Mononuclear cell (primary cell): Measurements from ENCODE around the gene HAGH. TPM values are rescaled to one million over a fixed set of nuclear protein-coding genes. Genes with fewer than 3 reads are reported as not detected.

Experiments
- H3K27me3 ChIP-seq: 2 replicates; pipeline ENCODE4 v1.6.0; 2011; ENCODE audit warnings: low read length, control low read depth; ENCODE audit not compliant: insufficient read depth
- H3K4me1 ChIP-seq: 2 replicates; pipeline ENCODE4 v1.5.1; 2011; ENCODE audit warnings: mild to moderate bottlenecking, low read length, control low read depth; ENCODE audit not compliant: insufficient read depth
- H3K4me3 ChIP-seq: 2 replicates; pipeline ENCODE4 v1.5.1; 2011; ENCODE audit warnings: mild to moderate bottlenecking, low read length, moderate library complexity
- H3K9me3 ChIP-seq: 2 replicates; pipeline ENCODE4 v1.5.1; 2011; ENCODE audit warnings: low read depth, mild to moderate bottlenecking, control low read depth, low read length
- total RNA-seq: library from RNA; depleted of rRNA; stranded (reverse); fragments of >200 nt; gene quantifications from one replicate; pipeline ENCODE4 v1.2.3, GENCODE V29; 2012

Gene HAGH
- total RNA-seq, 1 donor = 14.3 TPM

- Histone ChIP-seq H3K4me3 (no peak overlapping the region), H3K27me3 (no peaks in the 10 kb centered on the region), H3K9me3 (no peaks in the 10 kb centered on the region), H3K4me1 (peaks cover 10% of the 10 kb centered on the region)
Measured at GRCh38 chr16:1787322-1788094, 39.1 kb downstream of the HAGH start.

- Histone ChIP-seq H3K4me1 (peaks cover 10% of the 10 kb centered on the region), H3K9me3 (no peaks in the 10 kb centered on the region), H3K27me3 (no peaks in the 10 kb centered on the region), H3K4me3 (no peak overlapping the region)
Measured at GRCh38 chr16:1787056-1787321, 39.6 kb downstream of the HAGH start.

GRCh38 chr16:1786242-1787055 is 40.2 kb downstream of the HAGH start:
- Histone ChIP-seq H3K27me3 (no peaks in the 10 kb centered on the region), H3K4me3 (no peak overlapping the region), H3K4me1 (peaks cover 13% of the 10 kb centered on the region), H3K9me3 (no peaks in the 10 kb centered on the region)

- H3K9me3 ChIP-seq = no peaks in the 10 kb centered on the region
- H3K4me3 ChIP-seq = no peak overlapping the region
- H3K27me3 ChIP-seq = no peaks in the 10 kb centered on the region
- peaks cover 20% of the 10 kb centered on the region for H3K4me1 ChIP-seq
Measured at GRCh38 chr16:1785846-1786170, 40.8 kb downstream of the HAGH start.

- H3K4me1 ChIP-seq = peaks cover 23% of the 10 kb centered on the region
- no peak overlapping the region for H3K4me3 ChIP-seq
- no peaks in the 10 kb centered on the region for H3K9me3 ChIP-seq
- H3K27me3 ChIP-seq = no peaks in the 10 kb centered on the region
Measured at GRCh38 chr16:1784977-1785845, 41.4 kb downstream of the HAGH start.

- Histone ChIP-seq H3K4me3 (peak within 1 kb of the TSS; percentile 84), H3K4me1 (peaks cover 23% of the 10 kb centered on the region), H3K27me3 (no peaks in the 10 kb centered on the region)
Measured at GRCh38 chr16:1782408-1783264, 44.0 kb downstream of the HAGH start, which contains the start of the genes NUBP2 and SPSB3. Gene NUBP2, plus strand, starts transcription at chr16:1782960. Its CDS starts 61 bp downstream, at chr16:1783021. Gene SPSB3, minus strand, starts transcription at chr16:1782571. Its CDS starts 1,088 bp downstream, at chr16:1781483.

DNA sequence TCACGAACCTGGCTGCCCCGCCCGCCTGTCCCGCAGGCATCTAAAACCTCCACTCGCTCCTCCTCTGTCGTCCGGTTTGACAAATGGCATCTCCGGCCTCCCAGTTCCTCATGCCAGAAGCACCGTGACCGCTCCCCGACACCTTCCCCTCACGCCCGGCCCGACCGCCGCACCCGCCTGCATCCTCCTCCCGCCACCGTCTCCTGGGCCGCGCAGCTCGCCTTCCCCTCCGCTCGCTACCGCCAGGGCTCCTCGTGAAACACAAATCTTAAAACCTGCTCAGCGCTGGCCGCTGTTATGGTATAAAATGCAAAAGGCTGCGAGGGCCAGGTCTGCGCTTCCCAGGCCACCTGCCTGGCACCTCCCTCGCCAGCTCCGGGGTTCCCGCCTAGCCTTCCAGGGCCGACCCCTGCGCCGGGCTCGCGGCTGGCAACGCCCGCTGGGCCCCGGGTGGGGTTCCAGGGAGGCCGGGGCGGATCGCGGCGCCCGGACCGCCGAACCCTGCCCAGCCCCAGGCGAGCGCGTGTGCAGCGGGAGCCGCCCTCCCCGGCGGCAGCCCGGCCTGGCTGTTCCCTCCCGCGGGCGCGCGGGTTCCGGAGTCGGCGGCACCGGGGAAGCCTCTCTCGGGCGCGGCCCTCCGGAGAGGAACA is 44.7 kb downstream of the HAGH start:
- Histone ChIP-seq H3K27me3 (no peaks in the 10 kb centered on the region), H3K4me1 (peaks cover 23% of the 10 kb centered on the region), H3K4me3 (peak overlapping the region; percentile 84), H3K9me3 (no peaks in the 10 kb centered on the region)

More at GRCh38 chr16:1782408-1783264, 44.0 kb downstream of the HAGH start, which contains the start of the genes NUBP2 and SPSB3:
- no peaks in the 10 kb centered on the region for H3K9me3 ChIP-seq

- Histone ChIP-seq H3K4me3 (peak overlapping the region; percentile 84), H3K27me3 (no peaks in the 10 kb centered on the region), H3K4me1 (peaks cover 23% of the 10 kb centered on the region), H3K9me3 (no peaks in the 10 kb centered on the region)
Measured at GRCh38 chr16:1781254-1781653, 45.4 kb downstream of the HAGH start.

DNA sequence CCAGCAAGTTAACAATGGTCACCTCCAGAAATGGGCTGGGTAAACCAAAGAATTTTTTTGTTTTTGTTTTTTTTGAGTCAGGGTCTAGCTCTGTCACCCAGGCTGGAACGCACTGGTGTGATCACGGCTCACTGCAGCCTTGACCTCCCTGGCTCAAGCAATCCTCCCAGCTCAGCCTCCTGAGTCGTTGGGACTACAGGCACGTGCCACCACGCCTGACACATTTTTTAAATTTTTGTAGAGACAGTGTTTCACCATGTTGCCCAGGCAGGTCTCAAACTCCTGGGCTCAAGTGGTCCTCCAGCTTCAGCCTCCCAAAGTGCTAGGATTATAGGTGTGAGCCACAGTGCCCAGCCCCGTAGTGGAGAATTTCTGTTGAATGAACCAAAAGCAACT is 46.0 kb downstream of the HAGH start:
- Histone ChIP-seq H3K4me1 (peaks cover 23% of the 10 kb centered on the region), H3K27me3 (no peaks in the 10 kb centered on the region), H3K9me3 (no peaks in the 10 kb centered on the region), H3K4me3 (no peak overlapping the region)

DNA sequence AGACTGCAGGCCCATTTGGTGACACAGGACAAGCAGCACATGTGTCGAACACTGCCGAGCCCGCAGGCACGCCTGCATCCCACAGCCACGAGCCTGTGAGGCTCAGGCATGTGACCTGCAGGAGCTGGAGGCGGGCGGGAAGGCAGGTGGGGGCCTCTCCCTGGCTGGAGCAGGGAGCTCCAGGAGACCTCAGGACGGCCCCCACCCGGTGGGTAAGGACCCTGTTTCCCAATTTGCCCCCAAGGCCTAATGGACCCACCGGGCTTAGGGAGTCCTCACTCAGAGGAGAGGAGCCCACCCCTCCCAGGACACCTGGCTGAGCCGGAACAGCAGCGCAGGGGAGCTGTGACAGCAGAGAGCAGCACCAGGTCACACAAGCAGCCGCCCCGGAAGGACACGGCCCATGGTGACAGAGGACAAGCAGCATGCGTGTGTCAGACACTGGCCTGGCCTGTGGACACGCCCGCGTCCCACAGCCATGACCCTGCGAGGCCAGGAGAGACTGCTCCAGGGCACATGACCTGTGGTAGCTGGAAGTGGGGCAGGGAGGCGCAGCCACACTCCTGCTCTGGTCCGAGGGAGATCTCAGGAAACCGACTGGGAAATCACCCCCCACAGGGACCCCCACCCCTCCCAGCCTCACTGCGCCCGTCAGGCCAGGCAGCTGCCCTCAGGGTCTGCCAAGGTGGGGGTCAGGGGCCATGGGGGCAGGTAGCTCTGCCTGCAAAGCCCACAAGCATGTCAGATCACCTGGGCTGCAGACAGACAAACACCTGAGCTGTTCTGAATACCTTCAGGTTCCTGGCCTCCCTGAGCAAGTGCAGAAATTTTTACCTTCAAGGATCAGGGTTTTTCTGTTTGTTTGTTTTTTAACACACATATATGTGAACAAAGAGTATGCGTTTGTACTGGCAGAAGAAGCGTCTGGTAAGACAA is 46.6 kb downstream of the HAGH start:
- Histone ChIP-seq H3K9me3 (no peaks in the 10 kb centered on the region), H3K4me1 (peaks cover 25% of the 10 kb centered on the region), H3K27me3 (no peaks in the 10 kb centered on the region), H3K4me3 (no peak overlapping the region)

DNA sequence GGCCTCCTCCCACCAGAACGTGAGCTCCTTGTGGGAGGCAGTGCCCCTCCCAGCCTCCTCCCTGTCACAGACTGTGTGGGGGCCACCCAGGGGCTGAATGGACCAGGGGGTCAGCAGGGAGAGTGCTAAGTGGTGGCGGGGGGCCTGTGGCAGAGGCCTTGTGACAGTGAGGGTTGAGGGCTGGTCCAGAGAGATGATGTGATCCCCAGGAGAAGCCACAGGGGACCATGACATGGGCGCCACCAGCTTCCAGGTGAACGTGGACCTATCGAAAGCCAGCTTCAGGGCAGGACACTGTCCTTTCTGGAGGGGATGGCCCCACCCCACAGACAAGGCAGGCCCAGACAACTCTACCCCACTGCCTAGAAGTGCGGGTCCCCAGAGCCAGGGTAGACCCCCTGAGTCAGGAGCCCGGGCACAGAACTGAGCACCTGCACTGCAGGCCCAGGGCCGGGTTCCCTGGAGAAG is 47.4 kb downstream of the HAGH start:
- H3K9me3 ChIP-seq = no peaks in the 10 kb centered on the region
- H3K4me3 ChIP-seq = no peak overlapping the region
- H3K27me3 ChIP-seq = no peaks in the 10 kb centered on the region
- peaks cover 32% of the 10 kb centered on the region for H3K4me1 ChIP-seq

GRCh38 chr16:1778200-1779179 is 48.1 kb downstream of the HAGH start:
- peaks cover 33% of the 10 kb centered on the region for H3K4me1 ChIP-seq
- no peak overlapping the region for H3K4me3 ChIP-seq
- H3K9me3 ChIP-seq = no peaks in the 10 kb centered on the region
- no peaks in the 10 kb centered on the region for H3K27me3 ChIP-seq
